ENCODE data around the gene RALGAPA2.

GRCh38 chr20:20411402-20411801 is 301.0 kb downstream of the RALGAPA2 start:
- TF ChIP-seq CTCF (IDR thresholded peaks at IDR 0.05) (no peak), EP300 (IDR thresholded peaks at IDR 0.05) (no peak)
